Chondrocyte (in vitro differentiated cells): ENCODE measurements around the gene TMEM266. TPM values are rescaled to one million over a fixed set of nuclear protein-coding genes. Genes with fewer than 3 reads are reported as not detected.

Experiments used
- DNase-seq: peaks from one replicate; pipeline ENCODE4 v3.0.0; 2021; ENCODE audit warnings: mixed read lengths, low spot score
- H3K27ac Mint-ChIP-seq: one replicate; pipeline ENCODE4 v1.8.0; 2021; ENCODE audit warnings: mild to moderate bottlenecking, moderate library complexity, mixed read lengths; ENCODE audit not compliant: unreplicated experiment
- H3K27me3 Mint-ChIP-seq: 2 replicates; pipeline ENCODE4 v1.8.0; 2021; ENCODE audit warnings: low read depth, mixed read lengths
- H3K36me3 Mint-ChIP-seq: 2 replicates; pipeline ENCODE4 v1.8.0; 2021; ENCODE audit warnings: low read depth, mixed read lengths
- H3K4me1 Mint-ChIP-seq: 2 replicates; pipeline ENCODE4 v1.8.0; 2021; ENCODE audit warnings: low read depth, mild to moderate bottlenecking, mixed read lengths
- H3K4me3 Mint-ChIP-seq: one replicate; pipeline ENCODE4 v1.8.0; 2021; ENCODE audit warnings: mild to moderate bottlenecking, moderate library complexity, mixed read lengths; ENCODE audit not compliant: unreplicated experiment
- H3K9me3 Mint-ChIP-seq: 2 replicates; pipeline ENCODE4 v1.8.0; 2021; ENCODE audit warnings: low read depth, mixed read lengths
- CTCF ChIP-seq: fragments of 200-600 bp; sonication (generic); IDR thresholded peaks from 2 replicates; pipeline ENCODE4 v1.5.0; 2021; ENCODE audit warnings: antibody characterized with exemption, mild to moderate bottlenecking, moderate library complexity
- total RNA-seq: library from RNA; stranded (reverse); gene quantifications from 3 replicates; pipeline ENCODE4 v1.2.1, GENCODE V29; 2021

TMEM266 gene
- total RNA-seq, 1 donor from 2014 or later: 0.20 TPM

- Mint-ChIP-seq H3K4me1 (peaks cover 52% of the 10 kb centered on the region), H3K27me3 (no peaks in the 10 kb centered on the region), H3K27ac (no peak overlapping the region), H3K9me3 (no peaks in the 10 kb centered on the region), H3K36me3 (no peaks in the 10 kb centered on the region), H3K4me3 (no peak overlapping the region)
- no peak for DNase-seq
- no peak for TF ChIP-seq CTCF
These were observed 106.2 kb downstream of the TMEM266 start for GRCh38 chr15:76165951-76166350.

GRCh38 chr15:76168237-76168984 is 108.6 kb downstream of the TMEM266 start:
- no peak overlapping the region for H3K27ac Mint-ChIP-seq

GRCh38 chr15:76169018-76169417 is 109.2 kb downstream of the TMEM266 start:
- TF ChIP-seq CTCF: no peak
- no peaks in the 10 kb centered on the region for H3K9me3 Mint-ChIP-seq
- peaks cover 23% of the 10 kb centered on the region for H3K4me1 Mint-ChIP-seq
- no peak for DNase-seq
- no peak overlapping the region for H3K4me3 Mint-ChIP-seq
- no peaks in the 10 kb centered on the region for H3K36me3 Mint-ChIP-seq
- peak overlapping the region; percentile 71 for H3K27ac Mint-ChIP-seq
- H3K27me3 Mint-ChIP-seq: no peaks in the 10 kb centered on the region

More at GRCh38 chr15:76168237-76168984, 108.6 kb downstream of the TMEM266 start:
- H3K4me3 Mint-ChIP-seq: no peak overlapping the region
- DNase-seq: no peak
- no peak for TF ChIP-seq CTCF
- H3K4me1 Mint-ChIP-seq: peaks cover 28% of the 10 kb centered on the region
- no peaks in the 10 kb centered on the region for H3K9me3 Mint-ChIP-seq
- H3K36me3 Mint-ChIP-seq: no peaks in the 10 kb centered on the region
- H3K27me3 Mint-ChIP-seq: no peaks in the 10 kb centered on the region

GRCh38 chr15:76169911-76170800 is 110.4 kb downstream of the TMEM266 start:
- Mint-ChIP-seq H3K27me3 (no peaks in the 10 kb centered on the region), H3K27ac (peak overlapping the region; percentile 71), H3K4me3 (no peak overlapping the region), H3K9me3 (no peaks in the 10 kb centered on the region), H3K4me1 (peaks cover 22% of the 10 kb centered on the region), H3K36me3 (no peaks in the 10 kb centered on the region)
- TF ChIP-seq CTCF: no peak
- DNase-seq: peak; percentile 90

- no peak for DNase-seq
- H3K9me3 Mint-ChIP-seq: no peaks in the 10 kb centered on the region
- H3K4me1 Mint-ChIP-seq: peaks cover 29% of the 10 kb centered on the region
- H3K4me3 Mint-ChIP-seq: no peak overlapping the region
- no peaks in the 10 kb centered on the region for H3K36me3 Mint-ChIP-seq
- TF ChIP-seq CTCF: no peak
- H3K27ac Mint-ChIP-seq: no peak overlapping the region
- H3K27me3 Mint-ChIP-seq: peaks cover 2% of the 10 kb centered on the region
These were observed 113.0 kb downstream of the TMEM266 start for GRCh38 chr15:76172782-76173181.
